Upper lobe of left lung (tissue), 6 donors: ENCODE data around the gene C5AR2. TPM values are rescaled to one million over a fixed set of nuclear protein-coding genes. Genes with fewer than 3 reads are reported as not detected.
A peak's percentile ranks its signal among the peaks of the same experiment; 100 is the strongest.

Experiments
- ATAC-seq, 2 donors: fragments of 200-7000 bp; cut with Tn5 transposase; one replicate each; pipeline ENCODE4 v1.9.1; 2022; ENCODE audit warnings: mild to moderate bottlenecking in 2 of 2, moderate library complexity in 2 of 2; ENCODE audit not compliant: low FRiP score in 2 of 2
- DNase-seq, 2 donors: peaks; one replicate each; pipeline ENCODE4 v3.0.0-alpha.2; 2019 to 2020
- H3K27ac ChIP-seq, 4 donors: fragments of 200-600 bp; sonication (generic); one replicate each; pipeline ENCODE4 v1.5.1; 2016 to 2019
- H3K27me3 ChIP-seq, 4 donors: fragments of 200-600 bp; sonication (generic); one replicate each; pipeline ENCODE4 v1.5.1; 2017 to 2019
- H3K36me3 ChIP-seq, 4 donors: fragments of 200-600 bp; sonication (generic); one replicate each; pipeline ENCODE4 v1.5.1; 2016 to 2019
- H3K4me1 ChIP-seq, 4 donors: fragments of 200-600 bp; sonication (generic); one replicate each; pipeline ENCODE4 v1.5.1; 2018 to 2019
- H3K4me3 ChIP-seq, 4 donors: fragments of 200-600 bp; sonication (generic); one replicate each; pipeline ENCODE4 v1.5.1; 2017 to 2019; ENCODE audit warnings: mild to moderate bottlenecking in 2 of 4, moderate library complexity in 1 of 4
- H3K9me3 ChIP-seq, 4 donors: fragments of 200-600 bp; sonication (generic); one replicate each; pipeline ENCODE4 v1.5.1; 2018 to 2019
- CTCF ChIP-seq, 6 experiments: fragments of 450-650 bp in 4 of 6; fragments of 200-600 bp in 2 of 6; sonication (generic) in 2 of 6; IDR thresholded peaks; one replicate each; pipeline ENCODE4 v1.5.1; 2016 to 2019; ENCODE audit warnings: antibody characterized with exemption in 6 of 6
- EP300 ChIP-seq, 4 donors: sonication (generic); formaldehyde crosslinking; IDR thresholded peaks; one replicate each; pipeline ENCODE4 v1.5.1; 2017; ENCODE audit warnings: antibody characterized with exemption in 4 of 4, control low read depth in 2 of 4
- POLR2A ChIP-seq, 4 donors: fragments of 450-650 bp; IDR thresholded peaks; one replicate each; pipeline ENCODE4 v1.5.1; 2016 to 2017; ENCODE audit warnings: antibody characterized with exemption in 4 of 4, mild to moderate bottlenecking in 2 of 4
- POLR2AphosphoS5 ChIP-seq, 2 donors: sonication (generic); formaldehyde crosslinking; IDR thresholded peaks; one replicate each; pipeline ENCODE4 v1.5.1; 2017; ENCODE audit warnings: antibody characterized with exemption in 2 of 2
- WGBS, 2 donors: methylation state at CpG; one replicate each; pipeline ENCODE4 v1.1.5; 2017 to 2018; 5-methylcytosine and 5-hydroxymethylcytosine counted together
- total RNA-seq, 6 donors: library from RNA; depleted of rRNA in 4 of 6; stranded (reverse); fragments of >200 nt in 4 of 6; gene quantifications; one replicate each; pipeline versions ENCODE4 v1.1.0 to v1.2.1, GENCODE V29; 2016 to 2021
- donor health status: DM: no; HTN: no; CAD: no; lungs with moderate emphysema.
- donor health status: DM: no; HTN: yes; CAD: no; lungs with severe emphysema.

C5AR2 gene
- total RNA-seq, 6 donors from 2014 or later: 3.8 to 22.9 (median 10.0) TPM

GRCh38 chr19:47350630-47351029 lies 18.7 kb downstream of the C5AR2 start:
- no peak for DNase-seq
- Histone ChIP-seq H3K36me3 (peaks cover 11 to 29% (median 25%) of the 10 kb centered on the region in 4 donors), H3K9me3 (no peaks in the 10 kb centered on the region), H3K27ac (peak overlapping the region in 1 of 4 donors; percentile 91), H3K27me3 (no peaks in the 10 kb centered on the region), H3K4me1 (peaks cover 9 to 29% (median 17%) of the 10 kb centered on the region in 4 donors), H3K4me3 (no peak overlapping the region)
- TF ChIP-seq CTCF (IDR thresholded peaks at IDR 0.05) (no peak), POLR2A (IDR thresholded peaks at IDR 0.05) (no peak), EP300 (IDR thresholded peaks at IDR 0.05) (no peak), POLR2AphosphoS5 (IDR thresholded peaks at IDR 0.05) (no peak)
- WGBS, 2 donors: 90 to 91% methylated on average over 6 of the region's 6 CpGs
- ATAC-seq: no peak

- Histone ChIP-seq H3K4me1 (peaks cover 9 to 29% (median 17%) of the 10 kb centered on the region in 4 donors), H3K4me3 (no peak overlapping the region), H3K27ac (no peak overlapping the region), H3K36me3 (peaks cover 11 to 38% (median 33%) of the 10 kb centered on the region in 4 donors), H3K27me3 (no peaks in the 10 kb centered on the region), H3K9me3 (no peaks in the 10 kb centered on the region)
- 81 to 93% methylated on average over 3 of the region's 3 CpGs for WGBS, 2 donors
- DNase-seq (no peak), ATAC-seq (no peak)
- TF ChIP-seq POLR2AphosphoS5 (IDR thresholded peaks at IDR 0.05) (no peak), EP300 (IDR thresholded peaks at IDR 0.05) (no peak), CTCF (IDR thresholded peaks at IDR 0.05) (no peak)
Observed at GRCh38 chr19:47351548-47351947, 19.6 kb downstream of the C5AR2 start.

- ATAC-seq: no peak
- TF ChIP-seq CTCF (IDR thresholded peaks at IDR 0.05) (no peak), POLR2A (IDR thresholded peaks at IDR 0.05) (no peak), POLR2AphosphoS5 (IDR thresholded peaks at IDR 0.05) (no peak), EP300 (IDR thresholded peaks at IDR 0.05) (no peak)
- WGBS, 2 donors: 45 to 67% methylated on average over 2 of the region's 2 CpGs
- Histone ChIP-seq H3K4me3 (no peak overlapping the region), H3K27me3 (no peaks in the 10 kb centered on the region), H3K4me1 (peaks cover 9 to 29% (median 17%) of the 10 kb centered on the region in 4 donors), H3K9me3 (no peaks in the 10 kb centered on the region), H3K36me3 (peaks cover 11 to 44% (median 37%) of the 10 kb centered on the region in 4 donors), H3K27ac (no peak overlapping the region)
- DNase-seq: no peak
Observed at GRCh38 chr19:47352095-47352494, 20.1 kb downstream of the C5AR2 start.

- Histone ChIP-seq H3K4me1 (peaks cover 9 to 29% (median 17%) of the 10 kb centered on the region in 4 donors), H3K4me3 (no peak overlapping the region), H3K36me3 (peaks cover 21 to 56% (median 49%) of the 10 kb centered on the region in 4 donors), H3K27me3 (no peaks in the 10 kb centered on the region), H3K9me3 (no peaks in the 10 kb centered on the region), H3K27ac (no peak overlapping the region)
- TF ChIP-seq POLR2A (IDR thresholded peaks at IDR 0.05): no peak
- TF ChIP-seq POLR2AphosphoS5 (IDR thresholded peaks at IDR 0.05): no peak
- TF ChIP-seq CTCF (IDR thresholded peaks at IDR 0.05): no peak
- ATAC-seq (no peak), DNase-seq (peak in 1 of 2 donors; percentile 72)
- WGBS, 2 donors: 90 to 95% methylated on average over 12 to 19 of the region's 24 CpGs
Observed at GRCh38 chr19:47353307-47353712, 21.3 kb downstream of the C5AR2 start.

- ATAC-seq (no peak), DNase-seq (no peak)
- TF ChIP-seq POLR2A (IDR thresholded peaks at IDR 0.05) (no peak), CTCF (IDR thresholded peaks at IDR 0.05) (no peak), EP300 (IDR thresholded peaks at IDR 0.05) (no peak), POLR2AphosphoS5 (IDR thresholded peaks at IDR 0.05) (no peak)
- Histone ChIP-seq H3K9me3 (no peaks in the 10 kb centered on the region), H3K36me3 (peaks cover 21 to 92% (median 77%) of the 10 kb centered on the region in 4 donors), H3K27me3 (no peaks in the 10 kb centered on the region), H3K27ac (no peak overlapping the region), H3K4me3 (no peak overlapping the region), H3K4me1 (peaks cover 0 to 9% (median 0%) of the 10 kb centered on the region in 4 donors)
- WGBS, 2 donors: 90 to 92% methylated on average over 6 of the region's 6 CpGs
Observed at GRCh38 chr19:47356900-47357299, 24.9 kb downstream of the C5AR2 start.
